Endothelial cell of hepatic sinusoid (primary cell): ENCODE results near the gene UBAC2.
"Not testable (repeated sequence)": the region's sequence is repeated elsewhere in the genome, so short reads cannot be mapped to it uniquely, and the experiment has no call there.

Experiments used
- in situ Hi-C: cut with HindIII; loops from 2 replicates; pipeline ENCODE4 v1.10.0; 2017; ENCODE audit warnings: low sequenced_read_pairs

Gene UBAC2

DNA sequence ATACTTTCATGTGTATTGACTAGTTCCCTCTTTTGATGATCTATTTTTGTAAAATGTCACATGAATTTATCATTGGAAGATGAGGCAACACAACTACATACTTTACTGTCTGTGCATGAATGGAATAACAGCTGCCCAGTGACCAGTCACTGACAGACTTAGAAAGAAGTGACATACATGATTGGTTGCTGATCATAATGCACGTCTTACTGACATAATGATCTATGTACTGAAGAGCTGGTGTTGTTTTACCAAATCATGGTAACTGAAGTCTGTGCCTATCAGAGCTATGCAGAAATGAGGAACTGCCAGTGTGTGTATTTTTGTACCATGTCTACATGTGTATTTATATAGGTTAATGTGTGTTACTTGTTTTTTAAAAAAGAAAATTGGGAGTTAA is 31.1 kb downstream of the UBAC2 start:
- in situ Hi-C loops, result no loop called here

DNA sequence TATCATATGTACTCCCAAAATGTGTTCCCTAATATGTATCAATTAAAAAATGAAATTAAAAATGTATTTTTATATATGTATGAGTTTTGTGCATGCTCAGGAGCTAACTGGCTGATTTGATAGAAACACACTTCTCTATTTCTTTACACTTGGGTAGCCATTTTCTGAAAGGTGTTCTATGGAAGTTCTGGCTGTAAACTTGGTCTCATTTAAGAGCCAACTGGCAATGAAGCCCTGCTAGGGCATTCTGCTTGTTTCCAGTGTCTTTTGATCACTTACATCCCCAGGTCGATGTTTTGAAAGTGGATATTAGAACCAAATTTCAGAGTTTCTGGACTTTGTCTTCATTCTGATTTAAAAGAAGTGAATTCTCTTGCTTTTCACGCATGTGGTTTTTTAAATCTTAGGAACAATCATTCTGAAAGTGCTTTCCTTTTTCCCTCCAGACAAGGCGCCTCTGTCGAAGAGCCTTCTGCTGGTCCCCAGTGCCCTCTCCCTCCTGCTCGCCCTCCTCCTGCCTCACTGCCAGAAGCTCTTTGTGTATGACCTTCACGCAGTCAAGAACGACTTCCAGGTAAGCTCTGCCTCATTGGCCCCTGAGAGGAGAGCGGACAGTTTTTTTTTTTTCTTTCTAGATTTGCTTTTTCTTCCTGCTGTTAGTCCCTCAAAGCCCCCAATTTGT is 37.5 kb downstream of the UBAC2 start:
- in situ Hi-C loops, result no loop called here

DNA sequence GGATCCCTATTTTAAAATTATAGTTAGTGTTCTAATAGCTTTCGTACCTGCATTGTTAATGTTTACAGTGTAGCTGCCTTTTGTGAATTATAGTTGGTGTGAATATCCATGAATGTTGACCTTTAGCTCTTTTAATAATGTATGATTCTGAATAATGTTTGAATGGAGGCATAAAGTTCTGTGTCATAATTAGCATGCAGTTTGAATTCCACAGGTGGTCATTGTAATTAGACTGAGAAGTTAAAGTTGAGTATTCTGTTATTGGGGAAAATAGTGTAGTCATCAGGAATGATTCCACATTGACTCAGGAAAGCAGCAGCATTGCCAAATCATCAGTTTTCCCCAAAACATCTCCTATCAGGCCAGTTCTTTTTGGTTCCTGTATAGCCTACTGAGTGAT is 45.4 kb downstream of the UBAC2 start:
- in situ Hi-C loops, result no loop called here

DNA sequence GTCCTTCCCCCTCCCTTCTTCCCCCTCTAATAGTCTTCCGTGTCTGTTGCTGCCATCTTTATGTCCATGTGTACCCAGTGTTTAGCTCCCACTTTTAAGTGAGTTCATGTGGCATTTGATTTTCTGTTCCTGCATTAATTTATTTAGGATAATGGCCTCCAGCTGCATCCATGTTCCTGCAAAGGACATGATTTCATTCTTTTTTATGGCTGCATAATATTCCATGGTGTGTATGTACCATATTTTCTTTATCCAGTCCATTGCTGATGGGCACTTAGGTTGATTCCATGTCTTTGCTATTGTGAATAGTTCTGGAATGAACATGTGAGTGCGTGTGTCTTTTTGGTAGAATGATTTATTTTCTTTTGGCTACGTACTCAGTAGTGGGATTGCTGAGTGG is 48.5 kb downstream of the UBAC2 start:
- in situ Hi-C loops, result not testable (repeated sequence)

DNA sequence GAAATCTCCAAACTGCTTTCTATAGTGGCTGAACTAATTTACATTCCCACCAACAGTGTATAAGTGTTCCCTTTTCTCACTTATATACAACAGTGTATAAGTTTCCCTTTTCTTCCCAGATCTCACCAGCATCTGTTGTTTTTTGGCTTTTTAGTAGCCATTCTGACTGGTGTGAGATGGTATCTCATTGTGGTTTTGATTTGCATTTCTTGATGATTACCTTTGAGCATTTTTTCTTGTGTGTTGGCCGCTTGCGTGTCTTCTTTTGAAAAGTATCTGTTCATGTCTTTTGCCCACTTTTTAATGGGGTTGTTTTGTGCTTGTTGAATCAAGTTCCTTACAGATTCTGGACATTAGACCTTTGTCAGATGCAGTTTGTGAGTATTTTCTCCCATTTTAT is 49.0 kb downstream of the UBAC2 start:
- in situ Hi-C loops, result not testable (repeated sequence)

DNA sequence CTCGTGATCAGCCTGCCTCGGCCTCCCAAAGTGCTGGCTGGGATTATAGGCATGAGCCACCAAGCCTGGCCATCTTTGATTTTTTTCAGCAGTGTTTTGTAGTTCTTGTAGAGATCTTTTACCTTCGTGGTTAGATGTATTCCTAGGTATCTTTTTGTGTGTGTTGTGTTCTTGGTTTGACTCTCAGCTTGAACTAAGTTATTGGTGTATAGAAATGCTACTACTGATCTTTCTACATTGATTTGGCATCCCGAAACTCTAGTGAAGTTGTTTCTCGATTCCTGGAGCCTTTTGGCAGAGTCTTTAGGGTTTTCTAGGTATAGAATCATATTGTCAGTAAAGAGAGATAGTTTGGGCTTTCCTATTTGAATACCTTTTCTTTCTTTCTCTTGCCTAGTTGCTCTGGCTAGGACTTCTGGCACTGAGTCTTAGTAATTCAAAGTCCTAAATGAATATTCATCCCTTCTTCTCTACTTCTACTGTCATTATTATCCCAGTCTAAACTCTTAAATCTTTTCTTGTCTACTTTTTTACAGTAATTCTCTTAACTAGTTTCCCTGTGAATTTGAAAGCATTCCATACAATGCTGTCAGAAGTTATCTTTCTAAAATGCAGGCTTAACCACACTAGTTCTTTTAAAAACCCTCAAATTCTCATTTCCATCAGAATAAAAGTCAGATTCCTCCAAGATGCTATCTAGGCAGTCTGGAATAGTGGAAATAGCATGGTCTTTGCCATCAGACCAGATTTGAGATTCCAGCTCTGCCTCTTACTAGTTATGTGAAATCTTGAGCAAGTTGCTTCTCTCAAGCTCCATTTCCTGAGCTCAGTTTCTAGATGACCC is 50.5 kb downstream of the UBAC2 start:
- in situ Hi-C loops, result no loop called here

DNA sequence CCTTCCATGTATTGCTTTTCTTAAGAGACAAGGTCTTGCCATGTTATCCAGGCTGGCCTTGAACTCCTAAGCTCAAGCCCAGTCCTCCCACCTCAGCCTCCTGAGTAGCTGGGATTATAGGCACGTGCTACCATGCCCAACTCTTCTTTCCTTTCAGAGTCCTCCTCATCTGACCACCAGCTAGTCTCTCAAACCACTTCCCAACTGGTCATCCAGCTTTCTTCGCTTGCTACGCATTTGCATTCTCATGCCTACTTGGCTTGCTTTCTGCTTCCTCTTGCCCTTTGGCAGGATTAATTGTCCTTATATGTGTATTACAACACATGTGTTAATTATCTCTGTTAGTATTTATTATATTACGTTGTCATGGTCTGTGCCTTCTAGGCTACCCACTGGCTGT is 51.3 kb downstream of the UBAC2 start:
- in situ Hi-C loops, result no loop called here

DNA sequence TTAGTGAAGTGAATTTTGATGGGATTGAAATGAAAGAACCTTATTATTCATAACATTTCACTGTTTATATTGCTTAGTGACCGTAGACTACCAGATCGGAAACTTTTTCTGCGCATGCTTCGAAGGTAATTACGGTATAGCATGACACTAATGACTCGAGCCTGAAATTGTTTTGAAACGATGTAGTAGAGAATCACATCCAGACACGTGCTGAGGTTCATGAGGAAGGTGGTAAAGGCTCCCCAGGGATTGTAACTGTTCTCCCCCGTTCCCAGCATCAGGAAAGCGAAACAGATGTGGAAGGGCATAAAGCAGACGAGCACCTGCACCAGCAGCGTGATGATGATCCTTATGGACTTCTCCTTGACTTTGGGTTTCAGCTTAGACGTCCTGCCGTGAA is 54.2 kb downstream of the UBAC2 start:
- in situ Hi-C loops, result no loop called here

DNA sequence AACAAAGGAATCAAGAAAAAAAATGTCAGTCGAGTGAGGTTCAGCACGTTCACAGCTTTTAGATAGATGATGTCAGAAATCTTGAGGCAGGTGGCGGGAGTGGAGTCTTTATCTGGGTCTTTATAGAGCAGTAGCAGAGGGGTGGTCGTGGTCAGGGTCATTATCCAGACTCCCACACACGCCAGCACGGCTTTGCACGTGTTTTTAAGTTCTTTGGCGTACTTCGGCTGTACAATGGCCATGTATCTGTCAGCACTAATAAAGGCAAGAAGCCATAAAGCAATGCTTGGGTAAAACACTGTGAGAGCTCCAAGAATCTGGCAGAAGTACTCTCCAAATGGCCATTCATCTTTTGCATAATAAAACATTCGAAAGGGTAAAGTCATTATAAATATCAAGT is 54.6 kb downstream of the UBAC2 start:
- in situ Hi-C loops, result no loop called here

DNA sequence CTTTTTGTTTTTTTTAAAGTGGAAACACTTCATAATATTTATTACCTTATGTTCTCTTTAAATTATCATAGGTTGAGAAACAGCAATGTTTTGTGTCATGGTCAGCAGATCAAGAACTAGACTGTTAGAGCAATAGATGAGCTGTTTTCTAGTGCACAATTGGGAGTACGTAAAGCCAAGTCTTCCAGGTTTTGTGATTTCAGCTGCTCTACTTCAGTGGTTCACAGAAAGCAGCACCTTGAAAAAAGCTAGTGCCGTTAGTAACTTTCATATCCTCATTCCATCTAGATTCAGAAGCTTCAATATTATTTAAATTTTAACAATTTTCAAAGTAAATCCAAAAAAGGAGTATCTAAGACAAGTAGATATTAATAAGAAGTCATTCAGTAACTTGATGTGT is 55.6 kb downstream of the UBAC2 start:
- in situ Hi-C loops, result no loop called here

DNA sequence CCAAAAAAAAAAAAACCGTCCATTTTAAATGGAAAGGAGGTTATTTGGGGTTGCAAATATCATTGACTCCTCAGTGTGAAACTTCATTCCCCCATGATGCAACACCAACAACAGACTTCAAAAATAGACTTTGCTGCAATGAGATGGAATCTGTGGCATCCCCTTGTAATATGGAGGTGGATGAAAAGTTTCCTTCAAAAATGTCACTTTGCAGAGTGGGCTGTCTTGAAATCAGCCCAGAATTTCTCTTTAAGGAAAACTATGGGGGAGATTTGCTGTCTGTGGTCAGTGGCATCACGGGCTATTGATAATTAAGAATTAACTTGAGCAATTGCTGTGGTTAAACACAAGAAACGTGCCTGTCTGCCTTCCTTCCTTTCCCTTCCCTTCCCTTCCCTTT is 56.1 kb downstream of the UBAC2 start:
- in situ Hi-C loops, result no loop called here

DNA sequence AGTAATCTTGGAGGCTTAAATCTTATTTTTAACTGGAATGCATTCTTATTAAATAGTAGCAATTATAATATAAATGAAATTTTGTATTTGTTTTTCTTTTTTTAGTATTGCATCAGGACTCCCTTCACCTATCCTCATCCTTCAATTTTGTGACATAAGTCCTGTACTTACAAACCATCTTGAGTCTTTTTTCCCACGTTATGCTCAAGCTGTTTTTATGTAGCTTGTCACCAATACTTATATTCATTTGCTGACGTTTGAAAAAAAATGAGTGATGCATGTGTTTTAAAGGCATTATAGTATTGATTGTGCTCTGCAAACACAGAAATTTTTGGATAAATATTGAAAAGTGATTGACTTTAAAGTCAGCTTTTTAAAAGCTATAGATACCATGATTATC is 56.6 kb downstream of the UBAC2 start:
- in situ Hi-C loops, result no loop called here

DNA sequence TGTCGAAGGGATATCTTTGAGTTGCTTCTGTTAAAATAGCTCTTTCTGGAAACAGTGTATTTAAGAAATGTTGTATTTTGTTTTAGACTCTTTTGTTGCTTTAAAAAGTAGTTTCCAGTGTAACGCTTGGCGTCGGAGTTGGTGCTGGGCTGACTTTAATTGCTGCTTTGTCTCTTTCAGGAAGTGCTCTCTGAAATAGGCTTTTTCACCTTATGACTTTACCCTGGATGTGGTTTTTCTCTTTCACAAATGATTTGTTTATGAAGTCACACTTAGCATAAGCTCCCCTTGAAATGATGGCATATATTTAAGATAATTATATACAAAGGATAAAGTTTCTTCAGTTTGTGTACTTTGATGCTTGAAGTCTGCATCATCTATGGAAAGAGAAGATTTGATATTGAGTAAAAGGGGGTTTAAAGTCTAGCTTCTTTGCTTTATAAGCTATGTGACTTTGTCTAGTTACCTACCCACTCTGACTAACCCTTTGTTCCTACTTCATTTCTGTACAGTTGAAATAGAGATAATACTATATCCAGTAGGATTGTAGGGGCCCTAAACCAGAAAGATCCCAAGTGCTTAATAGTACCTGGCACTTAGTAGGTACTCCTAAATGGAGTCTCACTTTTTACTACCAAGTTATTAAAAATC is 57.7 kb downstream of the UBAC2 start, which contains the start of gene GPR18:
Gene GPR18 (minus strand): TSS at position 170 of the 651 bp plus-strand sequence. CDS start 2,507 bp downstream, outside the sequence.
- in situ Hi-C loops, result no loop called here

DNA sequence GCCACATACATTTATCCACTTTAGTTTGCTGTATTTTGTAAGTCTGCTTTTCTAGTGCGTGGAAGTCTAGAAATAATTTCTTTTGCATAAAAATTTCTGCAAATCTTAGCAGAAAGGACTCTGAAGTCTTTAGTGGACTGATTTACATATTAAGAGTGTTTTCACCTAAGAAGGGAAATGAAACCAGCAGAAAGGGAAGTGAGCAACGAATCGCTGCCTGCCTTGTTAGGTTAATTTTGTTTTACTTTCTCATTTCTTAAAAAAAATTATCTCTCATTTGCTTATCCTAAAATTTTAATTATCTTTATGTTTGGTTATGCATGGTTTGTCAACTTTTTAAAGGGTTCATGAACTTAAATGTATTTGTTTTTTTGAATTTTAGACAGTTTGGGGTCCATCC is 58.3 kb downstream of the UBAC2 start:
- in situ Hi-C loops, result no loop called here

DNA sequence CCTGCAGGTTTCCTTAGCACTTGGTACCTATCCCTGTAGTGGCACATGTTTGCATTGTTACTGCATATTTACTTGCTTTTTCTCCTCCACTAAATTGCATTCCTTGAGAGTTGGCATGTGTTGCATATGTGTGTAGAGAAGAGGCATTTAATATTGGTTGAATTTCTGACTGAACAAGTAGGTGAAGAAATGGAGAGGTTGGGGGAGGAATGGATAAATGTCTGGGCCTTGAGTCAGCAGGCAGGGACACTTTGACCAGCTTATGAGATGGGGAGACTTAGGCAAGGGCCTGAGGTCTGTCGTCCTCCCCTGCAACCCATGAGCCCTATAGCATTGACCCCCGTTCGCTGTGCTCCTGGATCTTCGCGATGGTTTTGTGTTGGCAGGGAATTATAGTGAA is 59.6 kb downstream of the UBAC2 start:
- in situ Hi-C loops, result no loop called here

DNA sequence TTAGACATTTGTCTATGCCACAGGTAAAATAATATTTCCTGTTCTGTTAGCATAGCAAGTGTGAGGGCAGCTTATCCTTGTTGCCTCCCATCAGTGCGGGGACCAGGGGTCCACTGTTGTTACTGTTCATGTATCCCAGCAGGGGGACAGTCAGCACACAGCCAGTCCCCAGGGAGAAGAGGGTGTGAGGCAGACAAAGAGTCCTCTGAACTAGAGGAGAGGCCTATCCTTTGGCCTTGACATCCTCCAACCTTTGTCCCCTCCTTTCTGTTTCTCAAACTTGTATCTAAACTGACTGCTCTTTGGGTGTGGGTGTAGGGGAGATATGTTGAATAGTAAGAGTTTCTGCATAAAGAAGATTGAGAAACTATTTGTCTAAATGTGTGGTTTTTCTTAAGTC is 60.4 kb downstream of the UBAC2 start:
- in situ Hi-C loops, result no loop called here

DNA sequence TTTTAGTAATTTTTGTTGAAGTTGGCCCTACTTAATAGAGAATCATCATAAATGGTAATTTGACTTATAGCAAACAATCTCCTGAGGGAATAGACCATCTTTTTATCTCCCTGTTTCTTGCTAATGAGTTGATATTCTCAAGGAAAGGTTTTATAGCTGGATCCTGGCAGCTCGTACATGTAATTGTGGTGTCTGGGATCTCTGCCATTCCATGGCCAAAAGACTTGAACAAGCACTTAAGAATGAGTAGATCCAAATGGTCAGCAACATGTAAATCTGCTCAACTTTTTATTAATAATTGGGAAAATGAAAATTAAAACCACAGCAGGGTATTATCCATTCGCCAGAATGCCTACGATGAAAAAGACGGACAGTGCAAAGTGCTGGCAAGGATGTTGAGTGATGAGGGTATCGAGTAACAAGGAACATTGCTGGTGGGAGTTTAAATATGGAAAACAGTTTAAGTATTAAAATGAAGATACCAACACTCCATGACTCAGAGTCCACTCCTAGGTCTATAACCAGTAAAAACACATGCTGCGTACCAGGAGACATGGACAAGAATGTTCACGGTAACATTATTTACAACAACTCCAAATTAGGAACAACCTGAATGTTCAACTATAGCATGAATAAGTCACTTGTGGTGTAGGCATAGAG is 62.6 kb downstream of the UBAC2 start:
- in situ Hi-C loops, result no loop called here

DNA sequence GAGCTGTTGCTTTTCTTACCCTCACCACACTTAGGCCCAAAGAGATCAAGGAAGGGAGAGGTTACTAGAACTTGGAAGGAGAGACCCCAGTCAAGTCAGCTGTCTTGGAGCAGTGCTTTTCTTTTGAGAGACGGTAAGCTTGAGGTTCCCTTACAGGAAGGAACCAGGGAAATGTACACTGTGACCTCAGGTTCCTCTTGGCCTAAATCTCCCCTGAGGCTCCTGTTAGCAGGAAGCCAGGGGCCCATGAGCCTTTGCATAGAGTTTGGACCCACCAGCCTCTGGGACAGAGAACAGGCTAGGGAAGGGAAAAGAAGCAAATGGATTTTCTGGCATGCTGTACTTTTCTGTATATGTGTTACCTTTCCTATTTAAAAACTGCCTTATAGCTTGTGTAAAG is 63.4 kb downstream of the UBAC2 start:
- in situ Hi-C loops, result no loop called here

DNA sequence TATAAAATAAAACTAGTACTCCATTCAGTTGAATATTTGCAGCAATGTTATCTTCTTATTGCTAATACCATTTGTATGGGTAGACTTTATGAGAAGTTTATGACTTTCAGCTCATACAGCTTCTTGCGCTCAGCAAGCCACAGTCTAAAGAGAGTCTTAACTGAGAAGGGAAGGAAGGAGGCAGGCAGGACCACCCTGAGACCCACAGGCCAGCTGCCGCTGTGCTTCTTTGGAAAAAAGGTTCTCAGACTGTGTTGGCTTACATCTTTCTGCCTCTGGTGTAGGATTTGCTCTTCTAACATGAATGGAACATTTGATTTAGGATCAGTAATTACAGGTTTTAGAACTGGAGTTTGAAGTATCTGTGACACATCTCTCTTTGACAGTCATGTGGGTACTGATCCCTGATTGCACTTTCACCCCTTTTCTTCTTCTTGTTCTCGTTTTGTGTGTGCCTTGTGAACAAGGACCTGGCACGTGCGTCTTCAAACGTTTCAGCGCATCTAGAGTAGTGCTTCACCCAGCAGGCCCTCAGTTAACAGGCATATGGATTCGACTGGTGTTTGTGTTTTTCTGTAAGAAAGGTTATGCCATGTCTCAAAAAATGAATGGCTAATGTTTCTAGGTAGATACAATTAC is 64.6 kb downstream of the UBAC2 start:
- in situ Hi-C loops, result loop anchor here (5.0 kb wide), 2 partner anchors 48 to 93 kb away; no protein-coding TSS in a partner anchor

DNA sequence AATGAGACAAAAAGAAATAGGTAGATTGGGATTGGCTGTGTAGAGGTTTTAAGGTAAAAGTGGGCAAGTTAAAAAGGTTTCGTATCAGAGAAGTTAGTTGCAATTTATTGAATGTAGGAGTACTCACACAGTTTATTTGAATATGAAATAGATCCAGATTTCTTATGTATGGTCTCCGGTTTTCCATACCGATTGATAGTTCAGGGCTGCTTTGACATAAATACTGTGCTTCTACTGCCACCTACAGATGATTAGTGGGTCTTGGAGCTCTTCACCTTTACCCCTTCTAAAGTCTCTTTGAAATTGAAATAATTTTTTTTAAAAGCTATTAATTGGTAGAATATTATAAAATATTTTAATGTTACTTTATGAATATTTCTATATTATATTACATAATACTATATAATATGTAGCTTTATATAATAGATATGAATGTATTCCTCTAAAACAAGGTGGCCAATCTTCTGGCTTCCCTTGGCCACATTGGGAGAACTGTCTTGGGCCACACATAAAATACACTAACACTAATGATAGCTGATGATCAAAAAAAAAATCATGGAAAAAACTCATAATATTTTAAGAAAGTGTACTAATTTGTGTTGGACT is 65.3 kb downstream of the UBAC2 start:
- in situ Hi-C loops, result loop anchor here (5.0 kb wide), 2 partner anchors 49 to 94 kb away; no protein-coding TSS in a partner anchor
